ENCODE measurements around the gene VWF.

VWF gene

GRCh38 chr12:6099316-6099715 is 25.2 kb downstream of the VWF start:
- no peak for DNase-seq

- DNase-seq = no peak
Measured at GRCh38 chr12:6097411-6097810, 27.1 kb downstream of the VWF start.

DNA sequence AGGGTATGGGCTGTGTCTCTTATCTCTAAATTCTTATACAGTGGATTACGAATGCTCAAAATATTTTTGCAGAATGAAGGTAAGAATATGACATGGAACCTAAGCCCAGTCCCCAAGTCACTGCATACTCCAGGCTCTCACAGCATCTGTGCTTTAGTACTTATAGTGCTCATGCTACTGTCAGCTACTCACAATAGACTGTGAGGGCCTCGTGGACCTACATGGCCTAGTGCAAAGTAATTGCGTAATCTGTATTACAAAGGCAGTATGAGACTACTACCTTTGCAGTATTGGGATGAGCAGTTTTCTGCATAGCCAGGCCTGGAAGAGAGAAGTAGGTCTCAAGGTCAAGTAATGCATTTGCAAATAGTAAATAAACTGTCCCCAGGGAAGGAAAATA is 27.9 kb downstream of the VWF start:
- peak in 1 of 2 experiments; percentile 2 for DNase-seq

DNA sequence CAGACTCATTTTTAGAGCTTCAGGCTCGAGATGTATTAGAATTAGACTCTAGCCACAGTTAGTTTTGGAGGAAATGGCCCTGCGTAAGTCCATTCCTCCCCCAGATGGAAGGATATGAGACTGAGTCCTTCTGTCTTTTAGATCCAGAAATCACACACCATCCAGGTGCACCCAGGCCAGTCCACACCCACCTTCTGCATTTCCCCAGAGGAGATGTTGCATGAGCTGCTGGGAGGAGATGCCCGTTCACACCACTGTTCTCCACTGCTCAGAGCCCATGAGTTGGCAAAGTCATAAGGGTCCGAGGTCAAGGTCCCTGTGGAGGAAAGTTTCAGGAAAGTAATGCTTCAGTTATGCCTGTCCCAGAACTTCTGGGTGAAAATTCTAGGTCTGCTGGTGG is 29.2 kb downstream of the VWF start:
- DNase-seq = no peak

GRCh38 chr12:6093764-6094163 is 30.7 kb downstream of the VWF start:
- no peak for DNase-seq

DNA sequence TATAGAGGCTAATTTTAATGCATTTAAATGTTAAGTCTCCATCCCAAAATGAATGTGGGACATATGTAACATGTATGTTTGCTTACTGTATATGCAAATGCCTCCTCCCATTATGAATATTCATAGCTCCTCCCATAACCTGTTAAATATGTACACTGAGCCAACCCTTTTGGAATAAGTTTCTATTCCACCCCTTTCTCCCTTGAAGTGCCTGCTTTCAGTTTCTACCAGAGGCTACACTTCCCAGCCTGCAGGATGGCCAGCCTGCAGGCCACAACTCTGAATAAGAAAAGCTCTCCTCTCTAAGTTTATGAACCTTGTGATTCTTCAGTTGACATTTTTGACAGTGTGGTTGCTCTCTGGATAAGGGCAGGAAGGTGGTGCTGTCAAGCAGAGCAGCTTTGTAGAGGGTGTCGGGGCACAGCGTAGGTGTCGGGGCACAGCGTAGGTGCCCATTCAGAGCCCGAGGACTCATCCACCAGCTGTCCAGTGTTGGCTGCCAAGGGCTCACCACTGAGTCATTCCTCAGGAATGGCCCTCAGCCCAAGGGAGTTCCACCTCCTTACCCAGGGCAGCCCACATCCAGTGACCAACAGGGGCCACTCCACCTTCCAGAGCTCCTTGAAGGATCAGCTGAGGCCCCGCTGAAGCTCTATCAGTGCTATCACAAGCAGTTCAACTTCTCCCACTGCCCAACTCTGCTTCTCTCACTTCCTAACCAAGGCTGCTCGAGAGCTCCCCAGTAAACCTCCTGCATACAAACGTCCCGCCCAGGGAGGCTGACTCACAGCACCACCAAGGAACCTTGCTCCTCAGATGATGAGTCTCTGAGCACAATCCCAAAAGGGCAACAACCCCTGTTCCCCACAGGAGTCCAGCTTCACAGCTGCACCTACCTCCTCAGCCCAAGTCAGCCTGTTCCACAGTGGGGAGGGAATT is 31.4 kb downstream of the VWF start:
- DNase-seq = no peak

GRCh38 chr12:6091786-6092566 is 32.5 kb downstream of the VWF start:
- no peak for DNase-seq

DNA sequence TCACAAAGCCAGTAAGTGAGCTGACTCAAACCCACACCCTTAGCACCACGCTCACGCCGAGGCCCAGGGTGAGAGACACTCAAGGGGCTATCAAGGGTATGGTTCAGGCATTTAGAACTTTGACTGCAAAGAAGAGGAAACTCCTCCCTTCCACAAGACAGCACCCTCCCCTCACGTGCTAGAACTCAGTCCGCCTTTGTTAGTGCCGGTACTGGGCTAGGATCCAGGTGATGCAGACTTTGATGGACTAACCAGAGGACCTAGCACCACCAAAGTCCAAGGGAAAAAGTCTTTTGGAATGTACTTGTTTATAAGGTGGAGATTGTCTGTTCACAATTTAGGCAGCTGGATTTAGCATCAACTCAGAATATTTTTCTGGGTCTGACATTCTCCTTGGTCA is 33.7 kb downstream of the VWF start:
- DNase-seq = no peak

- DNase-seq = no peak
Measured at GRCh38 chr12:6088921-6089747, 35.3 kb downstream of the VWF start.

- DNase-seq = no peak
Measured at GRCh38 chr12:6086316-6086715, 38.2 kb downstream of the VWF start.

DNA sequence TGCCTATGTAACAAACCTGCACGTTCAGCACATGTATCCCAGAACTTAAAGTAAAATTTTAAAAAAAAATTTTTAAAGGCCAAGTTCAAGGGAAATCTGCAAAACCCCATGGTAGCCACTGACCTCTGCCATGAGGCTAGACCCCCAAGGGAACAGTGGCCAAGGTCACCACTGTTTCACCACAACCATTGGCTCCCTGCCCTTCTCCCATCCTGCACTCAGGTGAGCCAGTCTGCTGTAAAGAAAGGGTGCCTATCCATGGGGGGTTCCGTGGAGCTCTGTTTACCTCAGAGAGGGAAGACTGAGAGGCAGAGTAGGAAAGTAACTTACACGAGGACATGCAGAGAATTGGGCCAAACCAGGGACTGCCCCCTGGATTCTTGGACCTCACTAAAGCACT is 38.6 kb downstream of the VWF start:
- no peak for DNase-seq

DNA sequence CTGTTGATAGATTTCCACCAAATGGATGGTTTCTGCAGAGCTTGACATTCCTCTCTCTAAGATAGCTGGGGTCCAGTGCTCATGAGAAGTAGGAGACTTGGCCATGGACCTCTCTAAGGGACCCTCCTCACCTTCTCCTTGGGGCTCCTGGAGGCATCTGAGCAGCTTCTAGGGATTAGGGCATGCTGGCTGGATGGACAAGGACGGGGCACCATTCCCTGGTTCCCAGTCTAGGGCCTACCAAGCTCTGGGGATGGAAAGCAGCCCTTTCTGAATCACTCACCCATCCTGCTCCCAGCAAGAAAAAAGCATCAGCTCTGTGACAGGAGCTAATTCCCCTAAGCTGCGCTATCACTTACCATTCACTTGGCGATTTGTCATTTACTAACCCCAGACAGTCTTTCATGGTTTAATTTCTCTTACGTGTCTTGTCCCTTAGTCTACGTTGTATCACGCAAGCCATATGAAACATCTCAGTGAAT is 39.5 kb downstream of the VWF start:
- DNase-seq = no peak

DNA sequence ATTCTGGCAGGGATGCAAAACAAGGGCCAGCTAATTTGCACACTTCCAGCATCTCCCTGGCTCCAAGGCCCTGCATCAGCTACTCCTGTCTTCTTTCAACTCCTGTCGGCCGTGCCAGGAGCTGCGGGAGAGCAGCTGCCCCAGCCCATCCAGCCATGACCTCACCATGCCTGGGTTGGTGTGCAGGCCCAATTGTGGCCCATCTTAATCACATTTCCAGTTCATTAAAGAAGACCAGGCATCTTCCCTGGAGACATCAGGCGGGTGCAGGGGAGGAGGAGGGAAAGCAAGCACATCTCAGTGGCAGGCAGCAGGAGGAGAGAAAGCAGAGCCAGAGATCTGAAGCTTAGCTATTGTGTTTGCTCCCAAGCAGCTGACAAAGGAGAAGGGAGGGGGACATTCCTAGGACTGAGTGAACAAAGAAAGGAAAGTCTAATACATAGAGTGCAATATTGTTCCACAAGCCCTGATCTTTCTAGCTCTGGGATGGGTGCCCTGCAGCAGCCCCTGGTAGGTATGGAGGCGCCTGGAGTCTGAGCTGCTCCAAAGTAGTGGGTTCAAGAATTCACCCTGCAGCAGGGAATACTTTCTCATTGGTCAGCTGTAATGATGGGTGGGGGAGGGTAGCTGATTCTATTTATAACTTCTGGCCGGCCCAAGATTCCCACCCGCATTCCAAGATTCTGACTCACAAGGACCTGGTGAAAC is 40.1 kb downstream of the VWF start:
- no peak for DNase-seq

DNA sequence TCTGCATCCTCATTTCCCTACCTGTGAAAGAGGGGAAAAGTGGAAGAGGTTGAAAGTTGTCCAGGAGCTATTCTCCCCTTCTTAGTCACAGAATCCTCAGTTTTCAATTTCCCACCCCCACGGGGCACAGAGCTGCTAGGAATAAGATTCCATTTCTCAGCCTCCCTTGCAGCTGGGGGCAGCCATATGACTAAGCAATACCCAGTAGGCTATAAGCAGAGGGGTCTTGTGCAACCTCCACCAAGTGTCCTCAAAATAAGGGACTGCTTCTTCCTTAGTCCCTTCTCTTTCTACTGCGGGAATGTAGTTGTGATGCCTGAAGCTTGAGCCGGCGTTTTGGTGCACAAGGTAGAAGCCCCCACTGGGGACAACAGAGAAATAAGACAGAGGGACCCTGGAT is 40.9 kb downstream of the VWF start:
- no peak for DNase-seq

- DNase-seq = no peak
Measured at GRCh38 chr12:6082613-6083012, 41.9 kb downstream of the VWF start.

DNA sequence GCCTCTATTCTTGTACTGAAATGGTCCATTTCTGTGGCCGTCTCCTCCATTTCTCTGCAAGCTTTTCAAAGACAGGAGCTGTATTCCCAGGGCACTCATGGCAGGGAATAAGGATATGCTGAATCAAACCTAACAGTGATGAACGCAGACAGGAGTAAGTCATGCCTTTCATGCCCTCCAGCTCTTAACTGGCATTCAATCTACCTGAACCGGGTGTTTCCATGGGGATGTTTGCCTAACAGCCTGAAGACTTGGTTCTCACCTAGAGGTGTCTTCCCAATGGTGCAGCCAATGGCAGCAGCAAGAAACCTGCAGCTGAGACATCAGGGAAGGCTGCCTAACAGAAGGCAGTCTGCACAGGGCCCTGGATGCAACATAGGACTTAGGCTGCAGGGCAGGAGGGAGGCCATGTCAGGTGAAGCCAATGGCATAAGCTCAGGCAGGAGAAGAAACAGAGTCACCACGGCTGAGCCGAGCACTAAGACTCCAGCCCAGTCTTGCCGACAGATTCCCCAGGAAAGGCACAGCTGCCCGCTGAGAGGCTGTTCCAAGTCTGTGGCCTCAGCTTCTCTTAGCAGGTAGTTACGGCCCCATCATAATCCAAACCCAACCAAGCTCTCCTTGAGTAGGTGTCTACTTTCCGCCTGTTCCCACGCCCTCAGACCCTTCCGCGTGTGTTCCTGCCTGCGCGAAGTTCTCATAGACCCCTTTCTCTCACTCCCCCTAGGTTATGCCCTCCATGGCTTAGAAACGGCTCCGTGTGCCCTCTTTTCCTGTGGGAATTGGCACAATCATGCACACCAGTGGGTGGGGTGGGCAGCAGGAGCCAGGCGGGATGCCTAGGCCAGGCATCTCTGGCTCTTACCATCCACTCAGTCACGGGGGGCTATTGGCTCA is 44.1 kb downstream of the VWF start:
- no peak for DNase-seq

- no peak for DNase-seq
Measured at GRCh38 chr12:6078398-6079096, 45.9 kb downstream of the VWF start.

GRCh38 chr12:6077692-6078083 is 46.8 kb downstream of the VWF start:
- DNase-seq = no peak

- no peak for DNase-seq
Measured at GRCh38 chr12:6076776-6077691, 47.4 kb downstream of the VWF start.

- no peak for DNase-seq
Measured at GRCh38 chr12:6076346-6076745, 48.1 kb downstream of the VWF start.
